SU-DHL-6 (cell line): Measurements from ENCODE around the gene MTX1.

Experiments
- CTCF ChIP-seq: fragments of 200-600 bp; sonication (generic); IDR thresholded peaks from one replicate; pipeline ENCODE4 v1.5.1; 2017; ENCODE audit warnings: antibody characterized with exemption, mild to moderate bottlenecking, low read length, moderate library complexity; ENCODE audit not compliant: insufficient read depth, poor library complexity, severe bottlenecking
- EZH2phosphoT487 ChIP-seq: fragments of 200-600 bp; sonication (generic), shearing (Covaris generic); conservative IDR thresholded peaks from 2 replicates; pipeline ENCODE4 v1.6.1; 2018; ENCODE audit warnings: mild to moderate bottlenecking, antibody characterized with exemption, low read length, moderate library complexity, mixed read lengths

GRCh38 chr1:155174324-155175280 is 33.9 kb upstream of the MTX1 start:
- TF ChIP-seq CTCF = no peak
- no peak for TF ChIP-seq EZH2phosphoT487
